BLaER1 (cell line): ENCODE results near the gene ELMO2.

Experiments used
- H3K27ac ChIP-seq: shearing (Covaris generic); formaldehyde crosslinking; 2 replicates; pipeline ENCODE4 v1.8.1; 2022
- H3K27me3 ChIP-seq: shearing (Covaris generic); formaldehyde crosslinking; 2 replicates; pipeline ENCODE4 v1.8.1; 2022
- H3K36me3 ChIP-seq: shearing (Covaris generic); formaldehyde crosslinking; 2 replicates; pipeline ENCODE4 v1.8.1; 2022
- H3K4me1 ChIP-seq: shearing (Covaris generic); formaldehyde crosslinking; 2 replicates; pipeline ENCODE4 v1.8.1; 2022
- H3K4me2 ChIP-seq: shearing (Covaris generic); formaldehyde crosslinking; 2 replicates; pipeline ENCODE4 v1.8.1; 2022
- H3K4me3 ChIP-seq: shearing (Covaris generic); formaldehyde crosslinking; 2 replicates; pipeline ENCODE4 v1.8.1; 2022
- H3K9ac ChIP-seq: shearing (Covaris generic); formaldehyde crosslinking; 2 replicates; pipeline ENCODE4 v1.8.1; 2022
- H3K9me3 ChIP-seq: shearing (Covaris generic); formaldehyde crosslinking; 2 replicates; pipeline ENCODE4 v1.8.1; 2022
- H4K20me1 ChIP-seq: shearing (Covaris generic); formaldehyde crosslinking; 2 replicates; pipeline ENCODE4 v1.8.1; 2022
- Cebpa-rat ChIP-seq: shearing (Covaris generic); IDR thresholded peaks from 2 replicates; pipeline ENCODE4 v1.8.1; 2022

ELMO2 gene, protein sequence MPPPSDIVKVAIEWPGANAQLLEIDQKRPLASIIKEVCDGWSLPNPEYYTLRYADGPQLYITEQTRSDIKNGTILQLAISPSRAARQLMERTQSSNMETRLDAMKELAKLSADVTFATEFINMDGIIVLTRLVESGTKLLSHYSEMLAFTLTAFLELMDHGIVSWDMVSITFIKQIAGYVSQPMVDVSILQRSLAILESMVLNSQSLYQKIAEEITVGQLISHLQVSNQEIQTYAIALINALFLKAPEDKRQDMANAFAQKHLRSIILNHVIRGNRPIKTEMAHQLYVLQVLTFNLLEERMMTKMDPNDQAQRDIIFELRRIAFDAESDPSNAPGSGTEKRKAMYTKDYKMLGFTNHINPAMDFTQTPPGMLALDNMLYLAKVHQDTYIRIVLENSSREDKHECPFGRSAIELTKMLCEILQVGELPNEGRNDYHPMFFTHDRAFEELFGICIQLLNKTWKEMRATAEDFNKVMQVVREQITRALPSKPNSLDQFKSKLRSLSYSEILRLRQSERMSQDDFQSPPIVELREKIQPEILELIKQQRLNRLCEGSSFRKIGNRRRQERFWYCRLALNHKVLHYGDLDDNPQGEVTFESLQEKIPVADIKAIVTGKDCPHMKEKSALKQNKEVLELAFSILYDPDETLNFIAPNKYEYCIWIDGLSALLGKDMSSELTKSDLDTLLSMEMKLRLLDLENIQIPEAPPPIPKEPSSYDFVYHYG

DNA sequence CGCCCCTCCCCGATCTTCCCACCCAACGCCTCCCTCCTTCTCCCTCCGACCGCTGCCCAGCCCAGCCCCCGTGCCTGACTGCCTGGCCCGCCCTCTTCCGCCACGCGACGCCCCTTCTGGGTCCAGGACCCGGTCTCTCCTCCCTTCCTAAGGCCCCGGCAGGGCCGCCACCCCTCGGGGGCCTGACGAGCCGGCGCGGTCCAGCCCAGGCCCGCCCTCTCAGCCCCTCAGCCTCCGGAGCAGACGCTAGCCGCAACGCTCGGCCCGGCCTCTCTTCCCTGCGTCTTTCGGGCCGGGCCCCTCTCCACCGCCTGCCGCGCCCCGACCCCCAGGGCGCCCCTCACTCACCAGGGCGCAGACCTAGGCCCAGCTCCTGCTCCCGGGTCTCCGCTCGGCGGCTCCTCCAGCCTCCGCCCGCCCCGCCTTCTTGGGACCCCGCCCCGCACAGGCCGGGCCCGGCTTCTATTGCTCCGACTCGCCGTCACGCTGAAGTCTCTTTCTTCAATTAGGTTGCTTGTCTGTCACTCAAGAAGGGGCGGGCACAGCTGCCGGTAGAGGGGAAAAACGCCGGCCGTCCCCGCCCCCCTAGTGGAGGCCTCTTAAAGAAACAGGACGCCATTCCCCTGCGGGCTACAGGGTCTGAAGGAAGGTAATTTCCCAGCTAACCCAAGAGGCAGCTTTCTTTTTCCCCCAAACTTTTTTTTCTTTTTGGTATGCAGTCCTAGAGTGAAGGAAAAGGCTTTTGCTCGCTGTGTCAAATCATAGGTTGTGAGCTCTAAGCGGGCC lies at the start of gene ELMO2:
ELMO2 (minus strand) TSS at position 416 of the 786 bp plus-strand sequence. CDS start 12,133 bp downstream, outside the sequence.
- Histone ChIP-seq H3K27me3 (no peaks in the 10 kb centered on the region), H3K4me1 (peaks cover 48% of the 10 kb centered on the region), H3K9me3 (no peaks in the 10 kb centered on the region), H3K36me3 (peaks cover 9% of the 10 kb centered on the region; the same call in 1 of the 2 replicates), H3K4me3 (peak within 1 kb of the TSS; percentile 91), H3K9ac (peak within 1 kb of the TSS; percentile 84), H4K20me1 (peaks cover 50% of the 10 kb centered on the region), H3K4me2 (peak within 1 kb of the TSS; percentile 90), H3K27ac (peak within 1 kb of the TSS; percentile 69)
- TF ChIP-seq Cebpa-rat, result no peak

DNA sequence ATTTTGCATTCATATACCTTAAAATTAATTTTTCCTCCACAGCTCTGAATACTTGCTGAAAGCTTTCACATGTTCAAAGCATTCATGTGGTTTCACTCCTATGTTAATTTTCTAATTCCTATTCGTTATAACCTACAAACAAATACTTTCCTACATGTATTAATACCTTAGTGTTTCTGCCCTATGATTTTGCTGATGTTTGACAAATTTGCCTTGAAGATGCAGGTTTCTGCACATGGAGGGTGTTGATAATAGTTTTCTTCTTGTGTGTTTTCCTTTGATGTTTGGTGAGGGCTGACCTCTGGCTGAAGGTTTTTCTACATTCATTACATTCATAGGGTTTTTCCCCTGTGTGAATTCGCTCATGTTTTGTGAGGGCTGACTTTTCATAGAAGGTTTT lies 49.3 kb upstream of the ELMO2 start:
- TF ChIP-seq Cebpa-rat, result no peak
- no peak overlapping the region for H3K4me3 ChIP-seq
- H4K20me1 ChIP-seq, result no peaks in the 10 kb centered on the region
- H3K27ac ChIP-seq, result no peak overlapping the region
- H3K9me3 ChIP-seq, result peaks cover 40% of the 10 kb centered on the region
- H3K27me3 ChIP-seq, result no peaks in the 10 kb centered on the region
- H3K9ac ChIP-seq, result no peak overlapping the region
- no peaks in the 10 kb centered on the region for H3K36me3 ChIP-seq
- no peak overlapping the region for H3K4me2 ChIP-seq
- no peaks in the 10 kb centered on the region for H3K4me1 ChIP-seq

GRCh38 chr20:46446851-46447250 lies 40.4 kb upstream of the ELMO2 start:
- Histone ChIP-seq H3K4me1 (no peaks in the 10 kb centered on the region), H3K4me2 (no peak overlapping the region), H3K9me3 (peaks cover 28% of the 10 kb centered on the region), H3K9ac (no peak overlapping the region), H3K27ac (no peak overlapping the region), H3K4me3 (no peak overlapping the region), H4K20me1 (no peaks in the 10 kb centered on the region), H3K27me3 (no peaks in the 10 kb centered on the region), H3K36me3 (no peaks in the 10 kb centered on the region)
- no peak for TF ChIP-seq Cebpa-rat

DNA sequence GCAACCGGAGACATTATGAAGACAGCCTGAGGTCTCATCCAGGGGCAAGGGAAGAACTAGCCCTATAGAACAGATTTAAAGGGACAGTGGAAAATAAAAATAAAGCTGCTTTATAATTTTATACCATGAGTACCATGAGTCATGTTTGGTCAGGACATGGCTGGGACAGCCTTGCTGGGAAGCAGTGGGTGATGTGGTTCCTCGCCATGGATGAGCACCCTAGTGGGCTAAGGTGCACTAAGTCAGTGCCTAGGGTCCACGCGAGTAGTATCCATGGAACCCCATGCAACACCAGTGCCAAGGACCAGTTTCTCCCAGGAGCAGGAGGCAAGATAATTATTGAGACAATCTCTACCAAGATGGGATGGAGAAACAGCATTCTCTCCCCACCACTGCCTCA lies 33.4 kb upstream of the ELMO2 start:
- TF ChIP-seq Cebpa-rat, result no peak
- no peak overlapping the region for H3K9ac ChIP-seq
- no peak overlapping the region for H3K4me3 ChIP-seq
- peaks cover 7% of the 10 kb centered on the region for H3K9me3 ChIP-seq
- no peak overlapping the region for H3K27ac ChIP-seq
- H3K36me3 ChIP-seq, result no peaks in the 10 kb centered on the region
- 0 out of 2 replicates have a peak, but pooled peaks cover 6% of the 10 kb centered on the region for H3K4me1 ChIP-seq
- no peaks in the 10 kb centered on the region for H4K20me1 ChIP-seq
- no peaks in the 10 kb centered on the region for H3K27me3 ChIP-seq
- no peak overlapping the region for H3K4me2 ChIP-seq

DNA sequence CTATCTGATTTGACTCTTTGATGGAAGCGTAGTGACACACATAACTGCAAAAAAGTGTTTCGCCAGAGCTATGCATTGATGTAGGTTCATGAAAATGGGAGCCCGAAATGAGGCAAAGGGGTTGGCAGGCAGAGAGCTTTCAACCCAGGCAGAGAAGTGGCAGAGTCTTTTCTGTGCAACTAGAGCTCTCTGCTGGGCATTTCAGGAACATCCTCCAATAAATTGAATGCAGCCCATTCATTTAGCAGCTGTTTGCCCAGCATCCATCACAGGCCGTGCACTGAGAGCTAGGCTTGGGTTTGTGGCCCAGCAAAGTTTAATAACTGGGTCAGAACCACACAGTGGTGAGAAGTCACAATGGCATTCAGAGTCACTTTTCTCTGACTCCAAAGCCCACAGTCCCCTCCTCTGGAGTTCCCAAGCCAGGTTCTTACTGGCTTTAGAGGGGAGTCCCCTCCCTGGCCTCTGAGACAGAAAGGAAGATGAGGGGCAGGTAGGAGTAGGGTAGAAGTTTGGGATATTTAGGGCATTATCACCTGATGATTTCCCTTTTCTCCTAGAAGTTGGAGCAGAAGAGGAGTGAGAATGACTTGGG lies 31.8 kb upstream of the ELMO2 start:
- no peak overlapping the region for H3K4me2 ChIP-seq
- no peak overlapping the region for H3K4me3 ChIP-seq
- no peaks in the 10 kb centered on the region for H4K20me1 ChIP-seq
- 0 out of 2 replicates have a peak, but pooled peaks cover 6% of the 10 kb centered on the region for H3K4me1 ChIP-seq
- no peak overlapping the region for H3K9ac ChIP-seq
- no peaks in the 10 kb centered on the region for H3K27me3 ChIP-seq
- H3K36me3 ChIP-seq, result no peaks in the 10 kb centered on the region
- H3K9me3 ChIP-seq, result no peaks in the 10 kb centered on the region
- no peak for TF ChIP-seq Cebpa-rat
- no peak overlapping the region for H3K27ac ChIP-seq

GRCh38 chr20:46435146-46435545 lies 28.7 kb upstream of the ELMO2 start:
- no peak for TF ChIP-seq Cebpa-rat
- no peak overlapping the region for H3K4me3 ChIP-seq
- no peak overlapping the region for H3K27ac ChIP-seq
- H3K9ac ChIP-seq, result no peak overlapping the region
- H3K9me3 ChIP-seq, result no peaks in the 10 kb centered on the region
- H4K20me1 ChIP-seq, result no peaks in the 10 kb centered on the region
- 0 out of 2 replicates have a peak, but pooled peaks cover 6% of the 10 kb centered on the region for H3K4me1 ChIP-seq
- H3K36me3 ChIP-seq, result no peaks in the 10 kb centered on the region
- no peak overlapping the region for H3K4me2 ChIP-seq
- H3K27me3 ChIP-seq, result no peaks in the 10 kb centered on the region

GRCh38 chr20:46434597-46434996 lies 28.2 kb upstream of the ELMO2 start:
- no peak overlapping the region for H3K4me3 ChIP-seq

DNA sequence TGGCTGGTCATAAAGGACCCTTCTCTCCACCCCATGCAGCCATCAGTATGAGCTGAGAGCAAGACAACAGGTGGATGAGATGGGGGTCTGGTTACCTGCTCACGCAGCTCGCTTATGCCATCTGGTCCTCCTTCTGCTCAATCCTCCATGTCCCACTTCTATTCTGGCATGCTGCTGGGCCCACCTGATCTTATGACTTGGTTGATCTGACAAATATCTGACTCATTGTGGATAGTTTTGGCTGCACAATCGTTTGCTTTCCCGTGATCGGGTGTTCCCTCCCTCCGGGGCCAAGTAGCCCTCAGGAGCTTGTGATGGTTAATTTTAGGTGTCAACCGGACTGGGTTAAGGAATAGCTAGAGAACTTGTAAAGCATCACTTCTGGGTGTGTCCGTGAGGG lies 26.6 kb upstream of the ELMO2 start:
- H4K20me1 ChIP-seq, result no peaks in the 10 kb centered on the region
- no peaks in the 10 kb centered on the region for H3K9me3 ChIP-seq
- no peak overlapping the region for H3K9ac ChIP-seq
- H3K36me3 ChIP-seq, result no peaks in the 10 kb centered on the region
- no peak for TF ChIP-seq Cebpa-rat
- H3K27me3 ChIP-seq, result no peaks in the 10 kb centered on the region
- H3K4me3 ChIP-seq, result no peak overlapping the region
- H3K4me2 ChIP-seq, result no peak overlapping the region
- H3K27ac ChIP-seq, result no peak overlapping the region
- H3K4me1 ChIP-seq, result no peaks in the 10 kb centered on the region

More at GRCh38 chr20:46434597-46434996, 28.2 kb upstream of the ELMO2 start:
- Histone ChIP-seq H3K4me2 (no peak overlapping the region), H3K9ac (no peak overlapping the region), H3K27me3 (no peaks in the 10 kb centered on the region), H3K9me3 (no peaks in the 10 kb centered on the region), H3K4me1 (0 out of 2 replicates have a peak, but pooled peaks cover 5% of the 10 kb centered on the region), H3K36me3 (no peaks in the 10 kb centered on the region), H3K27ac (no peak overlapping the region), H4K20me1 (no peaks in the 10 kb centered on the region)
- no peak for TF ChIP-seq Cebpa-rat
